NCI-H1417 treated with DMSO at 0.1 percent for 48 hours (cell line): ENCODE results near the gene SUPT4H1.

Experiments used
- DNase-seq: peaks from one replicate; lab custom pipeline; 2025; lab: John Stamatoyannopoulos, UW

SUPT4H1 gene

DNA sequence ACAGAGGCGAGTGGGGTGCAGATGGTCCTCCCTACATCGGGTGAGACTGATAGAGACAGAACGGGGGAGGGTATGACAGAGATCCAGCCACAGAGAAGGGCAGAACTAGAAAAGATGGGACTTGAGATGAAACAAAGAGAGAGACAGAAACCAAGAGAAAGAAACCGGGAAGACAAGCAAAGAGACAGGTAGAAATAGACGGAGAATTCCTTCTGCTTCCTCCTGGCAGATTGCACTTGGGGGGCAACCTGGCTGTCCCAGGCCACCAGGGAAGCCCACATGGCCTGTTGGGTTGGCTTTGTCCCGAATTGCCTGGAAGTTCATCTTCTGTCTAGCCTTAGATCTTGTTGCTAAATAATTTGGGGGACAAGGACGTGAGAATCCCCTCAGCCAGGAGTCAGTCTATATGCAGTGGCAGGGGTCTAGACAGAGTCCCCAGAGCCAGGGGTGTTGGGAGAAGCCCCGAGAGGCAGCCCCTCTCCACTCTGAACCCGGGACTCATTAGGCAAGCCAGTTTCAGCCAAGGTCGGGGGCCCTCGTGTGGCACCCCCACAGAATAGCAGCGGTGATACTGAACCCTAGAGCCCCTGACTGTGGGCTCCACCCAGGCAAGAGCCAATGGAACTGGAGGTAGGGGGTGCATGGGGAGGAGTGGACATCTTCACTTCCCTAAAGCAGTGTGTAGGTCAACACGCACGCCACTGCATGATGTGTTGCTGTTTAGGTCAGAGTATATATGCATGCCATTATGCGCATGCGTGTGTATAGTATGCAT, 22.8 kb downstream of the SUPT4H1 start:
- DNase-seq = no peak

DNA sequence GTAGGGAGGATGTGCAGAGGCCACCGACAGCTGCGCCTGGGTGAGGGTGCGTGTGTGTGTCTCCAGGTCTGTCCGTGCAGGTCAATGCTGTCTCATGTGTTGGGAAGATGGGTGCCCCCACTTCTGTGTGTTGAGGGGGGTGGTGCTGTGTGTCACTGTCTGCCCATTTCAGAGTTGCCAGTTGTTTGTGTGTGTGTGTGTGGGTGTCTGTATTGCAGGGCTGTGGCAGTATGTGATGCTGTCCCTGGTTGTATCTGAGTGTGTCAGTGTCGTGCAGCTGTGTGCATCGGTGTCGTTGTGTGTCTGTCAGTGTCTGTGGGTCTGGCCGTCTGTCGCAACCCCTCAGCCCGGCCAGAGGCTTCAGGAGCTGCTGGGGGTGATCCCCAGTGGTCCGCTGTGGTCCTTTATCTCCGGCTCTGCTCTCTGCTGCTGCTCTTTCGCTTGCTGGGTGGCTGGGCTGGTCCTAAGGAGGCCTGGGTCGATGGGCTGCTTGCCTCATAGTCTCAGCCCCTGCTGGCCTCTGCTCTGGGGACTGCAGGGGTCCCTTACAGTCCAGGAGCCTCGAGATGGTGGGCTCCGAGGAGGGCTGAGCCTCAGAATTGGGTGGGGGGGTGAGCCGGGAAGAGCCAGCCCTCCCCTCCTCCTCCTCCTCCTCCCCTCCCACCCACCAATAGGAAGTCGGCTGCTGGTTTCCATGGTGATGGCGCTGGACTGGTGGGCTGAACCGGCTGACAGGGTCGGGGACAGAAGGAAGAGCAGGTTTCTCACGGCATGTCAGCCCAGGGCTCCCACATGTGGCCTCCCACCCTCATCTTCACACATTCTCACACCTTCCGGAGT, 23.6 kb downstream of the SUPT4H1 start, which contains the start of gene TSPOAP1:
Gene TSPOAP1 (minus strand): TSS at position 601 of the 840 bp plus-strand sequence. CDS start 875 bp downstream, outside the sequence.
- no peak for DNase-seq

DNA sequence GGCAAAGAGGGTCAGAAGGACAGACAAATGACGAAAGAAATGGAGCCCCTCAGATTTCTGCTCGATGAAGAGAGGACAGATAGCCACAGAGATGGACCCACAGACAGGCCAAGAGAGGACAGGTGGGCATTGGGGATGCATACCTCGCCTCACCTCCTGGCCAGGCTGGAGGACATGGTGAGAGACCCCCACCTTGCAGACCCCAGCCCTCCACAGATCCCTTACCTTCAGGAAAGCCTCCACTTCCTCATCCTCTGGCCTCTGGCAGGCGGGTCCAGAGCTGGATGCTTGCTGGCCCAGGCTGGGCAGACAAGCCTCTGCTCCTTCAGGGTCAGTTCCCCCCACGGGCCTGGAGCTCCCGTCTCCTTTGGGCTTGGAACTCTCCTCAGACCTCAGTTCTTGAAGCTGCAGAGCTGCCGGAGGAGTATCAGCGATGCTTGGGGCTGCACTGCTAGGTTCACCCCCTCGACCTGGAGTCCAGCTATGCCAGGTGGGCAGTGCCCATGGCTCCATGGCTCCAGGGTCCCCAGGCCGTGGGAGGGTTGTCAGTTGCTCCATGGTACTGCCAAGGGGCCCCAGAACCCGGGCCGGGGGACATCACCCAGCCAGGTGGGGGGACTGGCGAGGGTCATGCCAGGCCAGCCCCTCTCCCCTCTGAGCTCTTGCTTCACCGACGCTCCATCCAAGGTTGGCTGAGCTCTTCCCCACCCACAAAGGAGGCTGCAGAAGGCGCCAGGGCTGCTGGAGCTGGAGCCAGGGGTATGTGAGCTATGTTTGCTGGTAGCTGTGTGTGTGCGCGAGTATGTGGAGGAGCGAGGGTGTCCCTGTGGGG, 24.4 kb downstream of the SUPT4H1 start:
- no peak for DNase-seq

DNA sequence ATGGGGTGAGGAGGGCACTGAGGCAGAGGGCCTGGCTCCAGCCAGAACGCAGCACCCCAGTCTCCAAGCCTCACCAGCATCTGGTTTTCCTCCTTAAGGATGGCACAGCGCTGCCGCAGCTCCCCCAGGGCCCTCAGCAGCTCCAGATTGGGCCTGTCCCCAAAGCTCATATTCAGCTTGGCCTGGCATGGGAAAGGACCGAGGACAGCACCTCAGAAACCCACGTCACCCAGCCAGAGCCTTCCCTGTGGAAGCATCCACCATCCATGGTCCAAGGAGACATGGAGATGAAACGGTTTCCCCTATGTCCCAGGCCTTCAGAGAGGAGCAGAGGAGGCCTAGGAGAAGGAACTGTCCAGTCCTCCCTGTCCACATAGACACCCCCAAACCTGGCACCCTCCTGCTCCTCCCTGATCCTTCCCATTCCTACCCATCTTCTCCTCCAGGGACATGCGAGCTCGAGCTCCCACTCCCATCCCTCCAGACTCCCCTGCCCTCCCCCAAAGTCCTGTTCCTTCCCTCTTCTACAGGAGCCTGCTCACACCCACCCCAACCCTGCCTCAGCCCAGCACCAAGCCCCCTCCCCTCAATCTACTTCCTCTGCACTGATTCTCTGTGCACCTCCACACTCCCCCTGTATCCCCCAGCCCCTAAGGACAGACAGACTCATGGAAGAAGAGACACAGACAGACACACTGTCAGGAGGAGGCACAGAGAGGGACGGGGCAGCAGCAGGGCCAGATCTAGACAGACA, 25.2 kb downstream of the SUPT4H1 start:
- DNase-seq = no peak

DNA sequence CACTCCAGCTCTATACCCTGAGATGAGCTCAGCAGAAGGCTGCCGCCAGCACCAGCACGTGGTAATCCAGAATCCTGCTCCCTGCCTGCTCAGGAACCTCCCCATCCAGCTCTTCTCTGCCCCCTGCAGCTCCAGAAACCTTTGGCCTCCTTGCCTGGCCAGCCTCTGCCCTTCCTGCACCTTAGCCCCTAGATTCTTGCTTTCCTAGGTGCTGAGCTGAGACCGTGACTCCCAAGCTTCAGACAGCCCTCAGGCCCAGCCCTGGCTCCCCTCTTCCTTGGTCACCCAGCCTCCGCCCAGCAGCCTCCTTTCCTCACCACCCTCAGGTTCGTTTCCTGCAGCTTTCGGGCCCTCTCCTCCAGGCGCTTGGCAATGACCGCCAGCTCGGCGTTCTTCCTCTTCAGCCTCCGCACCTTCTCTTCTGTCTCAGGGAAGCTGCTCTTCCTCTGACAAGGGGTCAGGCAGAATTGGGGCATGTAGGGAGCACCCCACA, 26.0 kb downstream of the SUPT4H1 start:
- DNase-seq = no peak

DNA sequence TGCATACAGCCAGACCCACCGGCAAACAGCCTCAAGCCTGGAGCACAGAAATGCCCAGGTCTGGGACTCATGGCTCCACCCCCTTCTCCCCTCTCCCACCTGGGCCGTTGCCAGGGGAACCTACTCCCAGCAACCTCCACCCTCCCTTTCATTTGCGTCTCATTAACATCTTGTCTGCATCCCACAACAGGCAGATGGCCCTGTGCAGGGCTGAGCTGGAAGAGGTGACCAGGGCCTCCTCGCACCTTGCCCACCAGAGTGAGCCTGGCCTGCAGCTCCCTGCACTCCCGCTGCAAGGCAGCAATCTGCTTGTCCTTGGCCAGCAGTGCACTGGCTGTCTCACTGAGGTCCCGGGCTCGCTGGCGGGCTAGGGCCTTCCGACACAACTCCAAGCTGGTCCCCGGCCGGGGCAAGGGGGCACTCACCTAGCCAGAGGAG, 26.7 kb downstream of the SUPT4H1 start:
- DNase-seq = no peak

- no peak for DNase-seq
These were observed 27.4 kb downstream of the SUPT4H1 start for GRCh38 chr17:58324409-58325288.

GRCh38 chr17:58324056-58324408, 28.0 kb downstream of the SUPT4H1 start:
- no peak for DNase-seq

- no peak for DNase-seq
These were observed 28.5 kb downstream of the SUPT4H1 start for GRCh38 chr17:58323366-58324055.

GRCh38 chr17:58322581-58323185, 29.3 kb downstream of the SUPT4H1 start:
- no peak for DNase-seq

DNA sequence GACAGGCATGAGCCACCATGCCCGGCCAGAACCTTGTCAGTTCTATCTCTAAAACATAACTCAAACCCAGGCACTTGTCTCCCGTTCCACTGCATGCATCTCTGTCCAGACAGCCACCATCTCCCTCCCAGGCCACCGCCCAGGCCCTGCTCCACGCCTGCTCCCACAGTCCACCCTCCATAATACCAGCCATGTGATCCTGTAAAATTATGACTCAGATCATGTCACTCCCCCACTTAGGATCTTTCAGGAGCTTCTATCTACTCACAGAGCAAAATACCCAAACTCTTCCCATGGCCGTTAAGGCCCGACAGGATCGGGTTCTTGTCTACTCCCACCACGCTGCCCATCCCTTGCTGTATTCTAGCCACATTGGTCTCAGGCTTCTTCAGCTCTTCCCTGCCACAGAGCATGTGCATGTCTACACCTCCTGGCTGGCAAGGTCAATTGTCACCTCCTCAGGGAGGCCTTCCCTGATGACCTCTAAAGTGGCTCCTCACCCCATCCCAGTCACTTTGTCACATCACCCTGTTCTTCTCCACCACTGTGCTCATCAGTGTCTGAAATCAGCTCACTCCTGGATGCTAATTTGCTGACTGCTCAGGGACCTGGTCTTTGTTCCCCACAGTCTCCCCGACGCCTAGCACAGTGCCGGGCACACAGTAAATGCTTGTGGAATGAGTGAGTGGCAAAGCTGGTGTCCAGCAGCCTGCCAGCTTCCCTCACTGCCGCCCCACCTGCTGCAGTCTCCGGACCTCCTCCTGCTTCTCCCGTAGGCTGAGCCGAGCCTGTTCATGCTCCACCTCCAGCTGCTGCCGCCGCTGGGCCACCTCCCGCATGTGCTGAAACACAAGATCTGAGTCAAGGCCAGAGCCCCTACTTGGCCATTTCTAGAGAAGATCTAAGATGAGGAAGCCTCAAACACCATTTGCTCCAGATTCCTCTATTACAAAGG, 30.2 kb downstream of the SUPT4H1 start:
- DNase-seq = no peak

DNA sequence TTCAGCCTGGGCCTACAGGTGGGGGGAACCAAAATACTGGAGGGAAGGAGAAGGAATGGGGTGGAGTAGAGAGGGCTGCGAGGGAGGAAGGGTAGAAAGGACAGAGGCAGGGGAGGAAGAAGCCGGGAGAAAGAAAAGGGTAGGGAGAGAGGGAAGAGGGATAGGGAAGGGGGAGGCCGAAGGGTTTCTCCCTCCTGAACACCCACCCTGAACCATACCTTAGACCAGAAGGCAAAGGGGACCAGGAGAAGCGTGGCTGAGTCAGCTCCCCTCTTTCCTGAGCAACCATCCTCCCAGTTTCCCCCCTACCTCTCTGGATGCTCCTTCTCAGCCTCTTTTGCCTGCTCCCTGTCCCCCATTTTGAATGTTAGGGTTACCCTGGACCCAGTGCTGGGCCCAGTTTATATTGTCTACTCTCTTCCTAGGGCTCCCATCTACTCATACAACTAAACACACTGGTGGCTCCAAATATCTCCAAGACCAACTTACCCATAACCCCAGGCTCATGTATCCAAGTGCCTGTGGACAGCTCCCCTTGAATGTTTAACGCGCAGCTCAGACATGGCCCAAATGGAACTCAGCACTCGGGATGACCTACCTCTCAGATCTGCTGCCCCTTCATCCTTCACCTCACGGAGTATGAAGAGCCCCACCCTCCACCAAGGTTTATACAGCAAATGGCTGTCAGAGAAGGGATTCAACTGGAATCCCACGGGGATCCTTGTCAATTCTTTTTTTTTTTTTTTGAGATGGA, 31.3 kb downstream of the SUPT4H1 start:
- DNase-seq = no peak

GRCh38 chr17:58320163-58320558, 31.8 kb downstream of the SUPT4H1 start:
- no peak for DNase-seq

GRCh38 chr17:58319173-58320162, 32.5 kb downstream of the SUPT4H1 start:
- no peak for DNase-seq

- DNase-seq = no peak
These were observed 33.3 kb downstream of the SUPT4H1 start for GRCh38 chr17:58318627-58319172.

DNA sequence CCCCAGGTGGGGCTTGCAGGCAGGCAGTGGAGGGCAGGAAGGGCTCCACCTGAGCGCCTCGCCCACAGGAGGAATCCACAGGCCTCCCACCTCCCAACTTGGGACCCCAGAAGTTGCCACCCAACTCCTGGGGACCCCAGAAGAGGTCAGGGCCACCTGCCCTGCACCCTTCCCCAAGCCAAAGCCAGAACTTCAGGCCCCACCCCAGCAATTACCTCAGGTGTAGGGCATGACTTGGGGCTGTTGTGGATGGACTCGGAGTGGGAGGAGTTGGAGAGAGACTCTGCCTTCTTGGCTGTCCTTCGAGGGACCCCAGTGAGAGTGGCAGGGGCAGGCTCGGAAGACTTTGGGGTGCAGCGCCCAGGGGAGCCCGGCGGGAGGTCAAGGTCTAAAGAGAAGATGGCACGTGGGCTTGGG, 33.9 kb downstream of the SUPT4H1 start:
- no peak for DNase-seq
